ENCODE data around the gene FANCL.

GRCh38 chr2:58261209-58261608, 20.1 kb upstream of the FANCL start:
- TF ChIP-seq CTCF (IDR thresholded peaks at IDR 0.05; ENCODE audit: insufficient read depth, low read length) (no peak), POLR2AphosphoS5 (IDR thresholded peaks at IDR 0.05; ENCODE audit: low read depth) (no peak), SPI1 (IDR thresholded peaks at IDR 0.05; ENCODE audit: borderline replicate concordance, low read depth) (no peak), REST (IDR thresholded peaks at IDR 0.05; ENCODE audit: insufficient replicate concordance, low read depth) (no peak), GABPA (IDR thresholded peaks at IDR 0.05; ENCODE audit: low read depth) (no peak)

Measured in HL-60 (cell line).